Motor neuron (in vitro differentiated cells): ENCODE results near the gene NAT10. TPM values are rescaled to one million over a fixed set of nuclear protein-coding genes. Genes with fewer than 3 reads are reported as not detected.
"Not testable (repeated sequence)": the region's sequence is repeated elsewhere in the genome, so short reads cannot be mapped to it uniquely, and the experiment has no call there.

Experiments used
- ATAC-seq, 8 experiments: fragments of 200-7000 bp; cut with Tn5 transposase; replicated peaks in 6 of 8; 2 replicates each; pipeline ENCODE4 v1.8.0; 2021; ENCODE audit warnings: mild to moderate bottlenecking in 8 of 8, moderate library complexity in 8 of 8
- H3K27ac ChIP-seq, 2 donors: fragments of 250-450 bp; sonication (Bioruptor Pico); 2 replicates each; pipeline ENCODE4 v1.9.0; 2021; ENCODE audit warnings: antibody characterized with exemption in 2 of 2, mild to moderate bottlenecking in 2 of 2, moderate library complexity in 1 of 2
- H3K4me1 ChIP-seq, 2 donors: fragments of 250-450 bp; sonication (Bioruptor Pico); replicated peaks in 1 of 2; 2 replicates each; pipeline ENCODE4 v1.6.1; 2021; ENCODE audit warnings: antibody characterized with exemption in 2 of 2, mild to moderate bottlenecking in 2 of 2, moderate library complexity in 1 of 2
- H3K4me3 ChIP-seq, 5 donors: fragments of 250-450 bp; sonication (Bioruptor Pico); 2 replicates each; pipeline ENCODE4 v1.9.0; 2021; ENCODE audit warnings: antibody characterized with exemption in 5 of 5, mild to moderate bottlenecking in 5 of 5, moderate library complexity in 4 of 5
- WGBS, 10 experiments: fragments of 450-650 bp; shearing (Covaris generic); methylation state at CpG; one replicate each; pipeline ENCODE4 v1.0.0; 2022; 5-methylcytosine and 5-hydroxymethylcytosine counted together
- in situ Hi-C, 9 experiments: fragments of 400-800 bp; cut with MboI; loops; one replicate each; pipeline ENCODE4 v1.15.0; 2021; ENCODE audit warnings: low sequenced_read_pairs in 9 of 9, low pct_unique_long_range_greater_than_20kb in 2 of 9; ENCODE audit not compliant: unreplicated experiment in 9 of 9
- total RNA-seq, 8 experiments: library from RNA; unstranded; fragments of 300-600 nt; gene quantifications; 2 replicates each; pipeline versions ENCODE4 v1.2.3 to v1.2.4, GENCODE V29; 2022

Gene NAT10
- total RNA-seq, 8 experiments from 2014 or later, result 20.6 to 72.2 (median 30.8) TPM

- in situ Hi-C loops, result no loop called here
- WGBS, 10 experiments, result 11 to 100% (median 75%) methylated on average over 1 to 2 of the region's 2 CpGs; no CpG with 5 or more reads in 1 of the 10 experiments
- Histone ChIP-seq H3K4me3 (no peak overlapping the region), H3K27ac (no peak overlapping the region), H3K4me1 (no peaks in the 10 kb centered on the region)
- ATAC-seq, result no peak
These were observed 30.1 kb upstream of the NAT10 start for GRCh38 chr11:34075178-34075820.

- Histone ChIP-seq H3K27ac (no peak overlapping the region), H3K4me1 (no peaks in the 10 kb centered on the region), H3K4me3 (no peak overlapping the region)
- WGBS, 10 experiments, result 57 to 100% (median 90%) methylated on average over 1 to 4 of the region's 4 CpGs; no CpG with 5 or more reads in 2 of the 10 experiments
- no peak for ATAC-seq
- in situ Hi-C loops, result no loop called here
These were observed 24.8 kb upstream of the NAT10 start for GRCh38 chr11:34080609-34081008.

- in situ Hi-C loops, result no loop called here
These were observed 20.8 kb upstream of the NAT10 start for GRCh38 chr11:34084637-34085036.

GRCh38 chr11:34086554-34087283 is 18.7 kb upstream of the NAT10 start:
- no peaks in the 10 kb centered on the region for H3K4me1 ChIP-seq
- 83 to 100% (median 97%) methylated on average over 1 to 4 of the region's 4 CpGs for WGBS, 10 experiments
- no peak for ATAC-seq
- in situ Hi-C loops, result no loop called here
- H3K27ac ChIP-seq, result no peak overlapping the region
- H3K4me3 ChIP-seq, result no peak overlapping the region

More at GRCh38 chr11:34084637-34085036, 20.8 kb upstream of the NAT10 start:
- Histone ChIP-seq H3K27ac (no peak overlapping the region), H3K4me3 (no peak overlapping the region), H3K4me1 (no peaks in the 10 kb centered on the region)
- 48 to 100% (median 92%) methylated on average over 1 to 2 of the region's 2 CpGs; no CpG with 5 or more reads in 1 of the 10 experiments for WGBS, 10 experiments
- ATAC-seq, result no peak

GRCh38 chr11:34091825-34092224 is 13.6 kb upstream of the NAT10 start:
- 80 to 100% (median 100%) methylated on average over 1 of the region's 1 CpG; no CpG with 5 or more reads in 1 of the 10 experiments for WGBS, 10 experiments
- no peak overlapping the region for H3K27ac ChIP-seq
- in situ Hi-C loops, result no loop called here

GRCh38 chr11:34094900-34095299 is 10.5 kb upstream of the NAT10 start:
- H3K4me3 ChIP-seq, ATAC-seq, in situ Hi-C loops, H3K4me1 ChIP-seq, H3K27ac ChIP-seq: not testable (repeated sequence)
- 86 to 100% (median 100%) methylated on average over 1 to 2 of the region's 2 CpGs; no CpG with 5 or more reads in 6 of the 10 experiments for WGBS, 10 experiments

More at GRCh38 chr11:34091825-34092224, 13.6 kb upstream of the NAT10 start:
- no peak overlapping the region for H3K4me3 ChIP-seq
- ATAC-seq, result no peak
- H3K4me1 ChIP-seq, result no peaks in the 10 kb centered on the region

- in situ Hi-C loops, result no loop called here
These were observed 6.6 kb upstream of the NAT10 start for GRCh38 chr11:34098813-34099212.

GRCh38 chr11:34104680-34105078 is 750 bp upstream of the NAT10 start:
- in situ Hi-C loops, result no loop called here
- H3K4me1 ChIP-seq, result peaks cover 7 to 12% of the 10 kb centered on the region in 2 donors
- H3K27ac ChIP-seq, result peak overlapping the region; percentile 82 to 86
- 0 to 40% (median 23%) methylated on average over 1 to 6 of the region's 6 CpGs for WGBS, 10 experiments
- H3K4me3 ChIP-seq, result peak overlapping the region; percentile 51 to 81 (median 65)
- no peak for ATAC-seq

More at GRCh38 chr11:34098813-34099212, 6.6 kb upstream of the NAT10 start:
- no peak for ATAC-seq
- Histone ChIP-seq H3K4me3 (no peak overlapping the region), H3K27ac (no peak overlapping the region), H3K4me1 (no peaks in the 10 kb centered on the region)
- 63 to 100% (median 95%) methylated on average over 1 to 2 of the region's 2 CpGs; no CpG with 5 or more reads in 2 of the 10 experiments for WGBS, 10 experiments

- Histone ChIP-seq H3K27ac (peak overlapping the region; percentile 64 to 86), H3K4me1 (peaks cover 7 to 12% of the 10 kb centered on the region in 2 donors), H3K4me3 (peak overlapping the region; percentile 51 to 81 (median 65))
- 0 to 13% (median 0%) methylated on average over 2 to 13 of the region's 17 CpGs; no CpG with 5 or more reads in 2 of the 10 experiments for WGBS, 10 experiments
- in situ Hi-C loops, result no loop called here
- peak in 2 of 8 experiments; percentile 2 for ATAC-seq
These were observed 602 bp downstream of the NAT10 start for GRCh38 chr11:34105957-34106504.

- in situ Hi-C loops, result no loop called here
- no peak for ATAC-seq
- 60 to 100% (median 95%) methylated on average over 1 to 6 of the region's 6 CpGs; no CpG with 5 or more reads in 2 of the 10 experiments for WGBS, 10 experiments
- Histone ChIP-seq H3K4me3 (no peak overlapping the region), H3K27ac (no peak overlapping the region), H3K4me1 (peaks cover 0 to 3% of the 10 kb centered on the region in 2 donors)
These were observed 6.4 kb downstream of the NAT10 start for GRCh38 chr11:34111722-34112270.

GRCh38 chr11:34114014-34114413 is 8.6 kb downstream of the NAT10 start:
- Histone ChIP-seq H3K4me3 (no peak overlapping the region), H3K4me1 (no peaks in the 10 kb centered on the region), H3K27ac (no peak overlapping the region)
- in situ Hi-C loops, result no loop called here
- ATAC-seq, result no peak
- WGBS, 10 experiments, result 70 to 100% (median 100%) methylated on average over 1 to 2 of the region's 2 CpGs; no CpG with 5 or more reads in 3 of the 10 experiments

GRCh38 chr11:34114471-34114870 is 9.0 kb downstream of the NAT10 start:
- WGBS, 10 experiments, result 40 to 100% (median 90%) methylated on average over 1 to 5 of the region's 5 CpGs; no CpG with 5 or more reads in 3 of the 10 experiments
- Histone ChIP-seq H3K4me3 (no peak overlapping the region), H3K4me1 (no peaks in the 10 kb centered on the region), H3K27ac (no peak overlapping the region)
- in situ Hi-C loops, result no loop called here
- no peak for ATAC-seq

- in situ Hi-C loops, result no loop called here
- no peak overlapping the region for H3K4me3 ChIP-seq
- H3K4me1 ChIP-seq, result no peaks in the 10 kb centered on the region
- ATAC-seq, result peak in 3 of 8 experiments; percentile 41 to 89 (median 77)
- no peak overlapping the region for H3K27ac ChIP-seq
- 80 to 100% (median 100%) methylated on average over 1 to 2 of the region's 4 CpGs; no CpG with 5 or more reads in 6 of the 10 experiments for WGBS, 10 experiments
These were observed 15.2 kb downstream of the NAT10 start for GRCh38 chr11:34120651-34121050.
